ENCODE measurements around the gene ARHGEF2.
"Not testable (repeated sequence)": the region's sequence is repeated elsewhere in the genome, so short reads cannot be mapped to it uniquely, and the experiment has no call there.

The ARHGEF2 gene

GRCh38 chr1:155940993-155941844 is 37.1 kb downstream of the ARHGEF2 start, which contains the start of gene RXFP4:
Gene RXFP4 (plus strand): TSS chr1:155941638. CDS start chr1:155941710, 72 bp downstream.
- DNase-seq: peak; percentile 29

- peak; percentile 65 for DNase-seq
These were observed 37.8 kb downstream of the ARHGEF2 start for GRCh38 chr1:155940482-155940992.

- peak; percentile 81 for DNase-seq
These were observed 40.1 kb downstream of the ARHGEF2 start for GRCh38 chr1:155938220-155938627.

GRCh38 chr1:155934936-155935590 is 43.3 kb downstream of the ARHGEF2 start:
- no peak for DNase-seq

GRCh38 chr1:155934097-155934935 is 44.0 kb downstream of the ARHGEF2 start, which contains the start of gene KHDC4:
Gene KHDC4 (minus strand): TSS chr1:155934413. CDS start chr1:155934373, 40 bp downstream.
- peak; percentile 99 for DNase-seq

GRCh38 chr1:155933591-155934096 is 44.7 kb downstream of the ARHGEF2 start:
- DNase-seq: no peak

- no peak for DNase-seq
These were observed 45.9 kb downstream of the ARHGEF2 start for GRCh38 chr1:155932487-155932886.

GRCh38 chr1:155932081-155932480 is 46.3 kb downstream of the ARHGEF2 start:
- DNase-seq: no peak

GRCh38 chr1:155931332-155932038 is 46.9 kb downstream of the ARHGEF2 start:
- DNase-seq: no peak

GRCh38 chr1:155930725-155931124 is 47.6 kb downstream of the ARHGEF2 start:
- not testable (repeated sequence) for DNase-seq

- no peak for DNase-seq
These were observed 49.3 kb downstream of the ARHGEF2 start for GRCh38 chr1:155929057-155929456.

GRCh38 chr1:155925506-155925905 is 52.8 kb downstream of the ARHGEF2 start:
- no peak for DNase-seq

GRCh38 chr1:155920717-155921116 is 57.6 kb downstream of the ARHGEF2 start:
- no peak for DNase-seq

- no peak for DNase-seq
These were observed 58.5 kb downstream of the ARHGEF2 start for GRCh38 chr1:155919801-155920200.

- no peak for DNase-seq
These were observed 59.7 kb downstream of the ARHGEF2 start for GRCh38 chr1:155918660-155919059.

GRCh38 chr1:155913969-155914757 is 64.2 kb downstream of the ARHGEF2 start:
- DNase-seq: peak; percentile 52

- no peak for DNase-seq
These were observed 66.3 kb downstream of the ARHGEF2 start for GRCh38 chr1:155912056-155912536.

GRCh38 chr1:155911156-155912055 is 66.9 kb downstream of the ARHGEF2 start, which contains the start of gene RIT1:
Gene RIT1 (minus strand): TSS chr1:155911349. CDS start chr1:155910761, 588 bp downstream.
- DNase-seq: peak; percentile 75

- no peak for DNase-seq
These were observed 67.7 kb downstream of the ARHGEF2 start for GRCh38 chr1:155910621-155911121.
